Subcutaneous adipose tissue (tissue), 4 donors: ENCODE measurements around the gene MYLK2. TPM values are rescaled to one million over a fixed set of nuclear protein-coding genes. Genes with fewer than 3 reads are reported as not detected.

Experiments used
- CTCF ChIP-seq: fragments of 450-650 bp; IDR thresholded peaks from one replicate; pipeline ENCODE4 v1.5.1; 2016; ENCODE audit warnings: low read depth, mild to moderate bottlenecking, control low read depth, antibody characterized with exemption, moderate library complexity
- total RNA-seq, 4 donors: library from RNA; depleted of rRNA; stranded (reverse); fragments of >200 nt; gene quantifications; one replicate each; pipeline ENCODE4 v1.1.0, GENCODE V29; 2016

Gene MYLK2
- total RNA-seq, 4 donors from 2014 or later: not detected

DNA sequence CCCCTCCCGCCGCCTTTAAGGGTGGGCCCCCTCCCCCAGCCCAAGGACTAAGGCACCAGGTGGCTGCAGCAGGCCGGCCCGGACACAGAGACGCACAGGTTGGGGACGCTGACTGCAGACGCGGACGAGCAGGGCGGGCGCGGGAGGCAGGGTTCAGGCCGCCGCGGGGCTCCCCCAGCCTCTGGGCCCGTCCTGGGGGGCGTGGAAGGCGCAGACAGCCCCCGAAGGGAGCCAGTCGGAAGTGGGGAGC is 41.9 kb downstream of the MYLK2 start:
- TF ChIP-seq CTCF: no peak

DNA sequence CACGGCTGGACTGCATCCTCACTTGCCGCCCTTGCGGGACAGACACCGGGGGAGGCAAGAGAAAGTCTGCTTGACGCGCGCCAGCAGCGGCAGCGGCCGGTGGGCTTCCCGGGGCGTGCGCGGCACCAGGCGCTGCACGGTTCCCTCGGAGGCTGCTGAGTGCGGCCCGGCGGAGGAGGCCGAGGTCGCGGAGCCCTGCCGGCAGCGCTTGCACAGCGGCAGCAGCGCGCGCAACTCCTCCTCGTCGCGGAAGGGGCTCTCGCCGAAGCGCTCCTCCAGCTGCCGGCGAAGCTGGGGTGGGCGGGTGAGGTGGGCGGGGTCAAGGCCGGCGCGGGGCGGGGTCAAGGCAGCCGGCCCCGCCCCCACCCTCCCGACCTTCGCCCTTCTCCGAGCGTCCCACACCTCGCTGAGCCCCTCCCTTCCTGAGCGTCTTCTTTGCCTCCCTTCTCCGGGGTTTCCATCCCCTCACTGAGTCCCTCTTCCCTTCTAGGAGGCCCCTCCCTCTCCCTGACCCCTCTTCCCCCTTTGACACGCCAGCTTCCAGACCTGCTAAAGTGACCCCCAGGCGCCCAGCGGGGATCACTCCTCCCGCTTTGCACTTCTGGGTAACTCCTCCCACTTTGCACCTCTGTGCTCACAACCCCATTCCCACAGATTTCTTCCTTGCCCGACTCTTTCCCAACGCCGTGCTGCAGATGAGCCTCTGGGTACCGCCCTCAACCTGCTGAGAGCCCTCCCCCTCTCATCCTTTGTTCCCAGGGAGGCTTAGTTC is 42.4 kb downstream of the MYLK2 start:
- no peak for TF ChIP-seq CTCF

DNA sequence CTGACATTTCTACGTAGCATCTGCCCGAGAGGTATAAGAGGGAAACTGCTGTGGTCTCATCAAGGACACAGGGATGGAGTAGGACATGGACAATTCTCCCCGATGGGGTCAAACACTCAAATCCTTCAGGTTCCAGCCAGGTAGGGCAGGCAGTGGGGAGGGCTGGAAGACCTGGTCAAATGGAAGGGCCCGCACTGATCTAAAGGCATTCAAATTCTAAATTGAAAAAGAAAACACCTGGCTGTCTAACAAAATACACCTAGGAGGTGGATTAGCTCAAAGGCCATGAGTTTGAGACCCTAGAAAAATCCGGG is 43.0 kb downstream of the MYLK2 start:
- no peak for TF ChIP-seq CTCF

GRCh38 chr20:31862506-31862905 is 43.4 kb downstream of the MYLK2 start:
- no peak for TF ChIP-seq CTCF

DNA sequence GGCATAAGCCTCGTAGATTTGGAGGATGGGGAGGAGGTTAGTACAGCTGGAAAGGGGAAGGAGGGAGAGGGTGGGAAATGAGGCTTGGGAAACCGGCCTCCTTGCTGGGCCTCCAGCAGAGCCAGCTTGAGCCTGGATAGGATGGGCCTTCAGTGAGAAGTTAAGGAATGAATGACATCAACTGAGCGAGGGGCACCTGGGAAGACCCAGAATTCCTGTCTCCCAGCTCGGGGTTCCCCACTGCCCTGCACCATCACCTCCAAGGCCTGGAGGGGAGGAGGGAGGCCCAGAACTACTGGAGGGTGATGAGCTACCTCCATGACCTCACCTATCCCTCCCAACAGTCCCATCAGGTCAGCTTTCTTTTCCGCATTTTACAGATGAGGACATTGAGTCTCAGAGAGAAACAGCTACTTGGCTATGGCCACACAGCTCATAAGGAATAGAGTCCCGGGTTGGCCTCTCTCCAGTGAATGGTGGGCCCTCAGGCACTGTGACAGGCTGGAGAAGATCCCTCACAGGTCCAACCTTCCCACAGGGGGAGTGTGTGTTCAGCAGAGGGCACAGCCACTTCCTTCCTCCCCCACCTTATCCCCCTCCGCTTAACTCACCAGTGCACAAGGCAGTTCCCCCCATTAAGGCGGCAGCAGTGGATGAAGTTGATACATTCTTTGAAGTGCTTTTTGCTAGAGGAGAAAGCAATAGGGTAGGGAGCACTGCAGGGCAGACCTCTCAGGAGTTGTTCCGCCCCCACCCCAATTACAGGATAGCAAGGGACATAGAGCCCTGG is 44.3 kb downstream of the MYLK2 start:
- no peak for TF ChIP-seq CTCF

DNA sequence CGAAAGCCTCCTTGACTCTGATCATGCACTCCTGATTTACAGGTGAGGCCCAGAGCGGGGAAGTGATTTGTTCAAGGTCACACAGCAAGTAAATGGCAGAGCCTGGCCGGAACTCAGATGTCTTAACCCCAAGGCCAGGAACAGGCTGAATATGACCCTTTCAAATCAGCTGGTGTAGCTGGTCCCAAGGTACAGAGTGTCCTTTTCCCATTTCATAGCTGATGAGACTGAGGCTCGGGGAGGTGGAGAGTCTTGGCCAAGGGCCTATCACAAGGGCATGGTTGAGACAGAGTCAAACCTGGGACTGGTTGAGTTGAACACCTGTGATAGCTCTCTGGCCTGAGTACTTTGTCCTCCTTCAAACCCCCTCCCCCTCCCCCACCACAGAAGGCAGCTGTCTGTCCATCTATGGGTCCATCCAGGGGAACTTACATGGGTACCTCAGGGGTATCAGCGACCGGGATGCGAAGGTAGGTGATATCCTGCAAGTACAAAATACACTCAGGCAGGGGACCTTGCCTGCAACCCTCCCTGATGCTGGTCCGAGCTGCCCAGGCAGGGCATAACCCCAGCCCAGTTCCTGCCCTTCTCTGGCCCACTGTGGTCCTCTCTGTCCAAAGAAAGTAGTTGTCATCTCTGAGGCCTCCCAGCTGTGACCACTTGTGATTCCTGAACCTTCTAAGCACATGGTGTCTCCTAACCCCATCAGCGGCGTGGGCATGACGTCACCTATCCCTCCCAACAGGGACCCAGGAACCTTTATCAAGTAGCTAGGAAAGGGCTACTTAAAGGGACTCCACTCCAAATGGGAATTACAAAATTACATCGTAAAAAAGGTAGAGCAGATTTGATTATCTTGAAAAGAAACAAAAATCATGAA is 45.6 kb downstream of the MYLK2 start:
- TF ChIP-seq CTCF: no peak

GRCh38 chr20:31866221-31866620 is 47.1 kb downstream of the MYLK2 start:
- no peak for TF ChIP-seq CTCF
